Fibroblast of mammary gland (primary cell): ENCODE measurements around the gene ITIH6.

Experiments used
- DNase-seq: peaks from one replicate; pipeline ENCODE4 v3.0.0-alpha.2; 2010; ENCODE audit warnings: low read depth
- H3K4me3 ChIP-seq: 2 replicates; pipeline ENCODE4 v1.5.1; 2011; ENCODE audit warnings: low read depth, mild to moderate bottlenecking, low read length, moderate library complexity; ENCODE audit not compliant: control insufficient read depth
- TF ChIP-seq, protein P1 (sequence below): conservative IDR thresholded peaks from 2 replicates; pipeline ENCODE4 v1.5.1; 2011; ENCODE audit warnings: low read depth, low read length, inconsistent platforms; ENCODE audit not compliant: control insufficient read depth, insufficient read depth

The ITIH6 gene

DNA sequence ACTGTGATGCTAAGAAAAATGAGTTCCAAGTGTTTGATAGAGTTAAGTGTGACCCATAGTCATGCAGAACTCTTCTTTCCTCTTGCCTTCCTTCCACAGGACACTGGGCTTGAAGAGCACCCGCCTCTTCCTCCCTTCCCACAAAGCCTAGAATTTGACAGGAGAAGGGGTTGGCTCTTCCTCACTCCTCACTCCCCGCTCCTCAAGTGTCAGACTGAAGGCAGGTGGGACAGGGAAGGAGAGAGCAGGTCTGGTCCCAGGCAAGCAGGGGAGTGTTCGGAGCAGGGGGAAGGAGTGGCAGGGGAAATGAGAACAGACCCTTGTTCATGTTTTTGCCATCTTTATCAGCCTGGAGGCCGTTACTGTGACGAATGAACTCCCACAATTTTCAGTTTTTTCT lies 20.2 kb upstream of the ITIH6 start:
- no peak for DNase-seq
- TF ChIP-seq, protein P1, sequence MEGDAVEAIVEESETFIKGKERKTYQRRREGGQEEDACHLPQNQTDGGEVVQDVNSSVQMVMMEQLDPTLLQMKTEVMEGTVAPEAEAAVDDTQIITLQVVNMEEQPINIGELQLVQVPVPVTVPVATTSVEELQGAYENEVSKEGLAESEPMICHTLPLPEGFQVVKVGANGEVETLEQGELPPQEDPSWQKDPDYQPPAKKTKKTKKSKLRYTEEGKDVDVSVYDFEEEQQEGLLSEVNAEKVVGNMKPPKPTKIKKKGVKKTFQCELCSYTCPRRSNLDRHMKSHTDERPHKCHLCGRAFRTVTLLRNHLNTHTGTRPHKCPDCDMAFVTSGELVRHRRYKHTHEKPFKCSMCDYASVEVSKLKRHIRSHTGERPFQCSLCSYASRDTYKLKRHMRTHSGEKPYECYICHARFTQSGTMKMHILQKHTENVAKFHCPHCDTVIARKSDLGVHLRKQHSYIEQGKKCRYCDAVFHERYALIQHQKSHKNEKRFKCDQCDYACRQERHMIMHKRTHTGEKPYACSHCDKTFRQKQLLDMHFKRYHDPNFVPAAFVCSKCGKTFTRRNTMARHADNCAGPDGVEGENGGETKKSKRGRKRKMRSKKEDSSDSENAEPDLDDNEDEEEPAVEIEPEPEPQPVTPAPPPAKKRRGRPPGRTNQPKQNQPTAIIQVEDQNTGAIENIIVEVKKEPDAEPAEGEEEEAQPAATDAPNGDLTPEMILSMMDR, result no peak
- no peak overlapping the region for H3K4me3 ChIP-seq

DNA sequence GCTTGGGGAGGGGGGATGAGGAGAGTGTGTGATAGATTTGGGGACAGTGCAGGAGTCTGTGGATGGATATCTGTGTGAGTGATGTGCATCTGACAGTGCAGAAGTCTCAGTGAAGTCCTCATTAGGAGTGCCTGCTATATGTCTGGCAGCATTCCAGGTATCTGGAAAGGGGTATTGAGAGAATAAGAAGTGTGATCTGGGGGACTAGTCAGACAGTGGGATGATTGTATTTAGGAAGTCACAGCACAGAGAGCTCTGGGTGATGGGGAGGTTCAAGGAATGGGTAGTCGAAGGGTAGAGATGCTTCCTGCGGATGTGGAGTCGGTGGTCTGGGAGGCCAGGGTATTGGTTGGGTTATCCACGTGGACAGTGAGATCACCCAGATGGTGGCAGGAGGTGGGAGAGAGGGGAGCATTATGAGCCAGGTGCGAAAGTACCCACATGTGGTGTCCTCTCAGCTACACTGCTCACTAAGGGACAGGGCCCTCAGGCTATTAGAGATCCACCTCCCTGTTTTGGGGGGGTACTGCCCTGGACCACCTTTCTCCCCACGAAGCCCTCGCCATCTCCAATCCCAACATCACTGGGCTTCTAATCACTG lies 19.3 kb upstream of the ITIH6 start:
- no peak for DNase-seq
- TF ChIP-seq, protein P1, result no peak
- no peak overlapping the region for H3K4me3 ChIP-seq

DNA sequence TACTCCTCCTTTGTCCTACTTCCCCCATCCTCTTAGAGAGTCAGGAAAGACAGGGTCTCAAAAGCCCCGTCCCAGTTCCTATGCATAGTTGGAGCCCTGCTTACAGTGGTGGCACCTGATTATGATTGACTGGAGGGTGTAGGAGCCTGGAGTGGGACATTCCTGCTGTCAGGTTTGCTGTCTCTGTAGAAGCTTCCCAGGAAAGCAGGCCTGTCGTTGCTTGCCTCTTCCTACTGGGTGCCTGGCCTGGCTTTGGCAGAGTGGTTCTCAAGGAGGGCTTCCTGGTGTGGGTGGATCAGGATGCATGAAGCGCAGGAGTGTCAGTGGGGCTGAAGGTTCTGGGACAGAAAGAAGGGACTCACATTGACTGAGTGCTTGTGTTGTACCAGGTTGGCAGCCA lies 14.3 kb upstream of the ITIH6 start:
- no peak overlapping the region for H3K4me3 ChIP-seq
- TF ChIP-seq, protein P1, result no peak
- DNase-seq, result no peak

DNA sequence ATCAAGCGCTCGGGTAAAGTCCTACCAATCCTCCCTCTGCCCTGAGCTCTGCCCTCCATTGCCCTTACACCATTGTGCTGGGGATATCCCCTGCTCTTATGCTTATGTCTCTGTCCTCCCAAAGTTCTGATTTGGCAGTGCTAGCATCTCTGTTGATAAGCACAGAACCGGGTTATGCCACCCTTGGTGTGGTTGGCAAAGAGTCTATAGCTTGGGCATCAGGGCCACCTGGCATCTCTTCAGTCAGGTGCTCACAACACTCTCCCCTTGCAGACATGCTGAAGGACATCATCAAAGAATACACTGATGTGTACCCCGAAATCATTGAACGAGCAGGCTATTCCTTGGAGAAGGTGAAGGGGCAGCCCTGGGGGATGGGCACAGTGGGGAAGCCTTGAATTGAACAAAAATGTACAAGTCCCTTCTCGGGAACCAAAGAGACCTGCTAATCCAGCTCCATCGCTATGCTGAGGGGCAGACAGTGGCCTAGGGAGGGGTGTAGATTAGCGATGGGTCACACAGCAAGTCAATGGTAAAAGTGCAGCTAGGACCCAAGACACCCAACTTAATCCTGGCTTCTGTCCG lies 13.3 kb upstream of the ITIH6 start:
- no peak for DNase-seq
- H3K4me3 ChIP-seq, result no peak overlapping the region
- TF ChIP-seq, protein P1, result no peak

DNA sequence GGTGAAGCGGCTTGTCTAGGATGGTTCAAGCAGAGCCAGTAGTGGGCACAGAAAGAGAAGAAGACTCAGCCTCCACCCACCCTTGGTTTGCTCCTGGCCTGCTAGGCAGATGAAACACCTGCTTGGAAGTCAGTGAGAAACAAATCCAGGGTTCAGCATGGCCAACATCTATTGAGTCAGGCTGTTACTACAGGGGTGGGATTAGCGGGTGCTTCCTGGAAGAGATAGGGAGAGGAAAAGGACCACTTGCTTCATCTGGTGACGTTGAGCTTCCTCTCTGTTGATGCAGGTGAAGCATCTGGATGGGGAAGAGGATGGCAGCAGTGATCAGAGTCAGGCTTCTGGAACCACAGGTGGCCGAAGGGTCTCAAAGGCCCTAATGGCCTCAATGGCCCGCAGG lies 12.5 kb upstream of the ITIH6 start:
- peak overlapping the region; percentile 75 for H3K4me3 ChIP-seq
- DNase-seq, result no peak
- TF ChIP-seq, protein P1, result no peak

DNA sequence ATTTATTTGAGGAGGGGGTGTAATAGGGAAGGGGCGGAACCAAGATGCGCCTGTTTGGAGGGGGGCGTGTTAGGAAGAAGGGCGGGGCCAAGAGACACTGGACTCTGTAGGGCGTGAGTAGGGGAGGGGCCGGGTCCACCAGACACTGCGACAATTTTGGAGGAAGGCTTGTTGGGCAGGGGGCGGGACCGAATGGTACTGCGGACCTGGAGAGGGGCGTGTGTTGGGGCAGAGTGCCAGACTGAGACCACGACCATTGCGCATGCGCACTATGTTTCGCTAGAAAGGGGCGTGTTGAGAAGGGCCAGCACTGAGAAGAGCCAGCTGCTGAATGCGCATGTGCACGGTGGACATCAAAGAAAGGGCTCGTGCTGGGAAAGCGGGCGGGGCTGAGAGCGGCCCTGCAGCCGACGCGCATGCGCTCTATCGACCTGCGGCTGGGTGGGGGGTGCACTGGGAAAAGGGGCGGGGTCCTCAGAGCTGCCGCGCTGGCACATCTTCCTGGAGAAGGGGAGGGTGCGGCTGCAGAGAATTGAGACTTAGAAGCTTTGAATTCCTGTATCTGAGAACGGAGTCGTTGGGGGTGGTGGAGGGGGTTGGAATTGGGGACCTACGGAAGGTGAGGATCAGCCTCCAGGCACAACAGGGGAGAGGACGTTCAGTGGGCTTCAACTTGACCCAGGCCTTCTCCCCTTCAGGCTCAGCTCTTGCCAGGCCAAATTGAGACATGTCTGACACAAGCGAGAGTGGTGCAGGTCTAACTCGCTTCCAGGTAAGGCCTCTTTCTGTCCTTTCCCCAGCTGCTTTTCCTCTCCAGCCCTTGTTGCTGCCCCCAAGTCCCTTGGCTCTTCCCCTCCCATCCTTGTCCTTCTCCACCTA lies 10.8 kb upstream of the ITIH6 start:
- DNase-seq, result peak; percentile 94
- TF ChIP-seq, protein P1, result no peak
- H3K4me3 ChIP-seq, result peak overlapping the region; percentile 75
